Endothelial cell (in vitro differentiated cells): ENCODE measurements around the gene SPPL2B. TPM values are rescaled to one million over a fixed set of nuclear protein-coding genes. Genes with fewer than 3 reads are reported as not detected.

Experiments used
- DNase-seq: peaks from one replicate; pipeline ENCODE4 v3.0.0; 2021; ENCODE audit warnings: low spot score
- H3K27ac Mint-ChIP-seq: one replicate; pipeline ENCODE4 v1.8.0; 2021; ENCODE audit warnings: mixed read lengths, inconsistent platforms; ENCODE audit not compliant: unreplicated experiment
- H3K27me3 Mint-ChIP-seq: one replicate; pipeline ENCODE4 v1.8.0; 2021; ENCODE audit warnings: mild to moderate bottlenecking, moderate library complexity, mixed read lengths, inconsistent platforms; ENCODE audit not compliant: unreplicated experiment
- H3K36me3 Mint-ChIP-seq: one replicate; pipeline ENCODE4 v1.8.0; 2021; ENCODE audit warnings: mild to moderate bottlenecking, low read depth, mixed read lengths, inconsistent platforms; ENCODE audit not compliant: unreplicated experiment
- H3K4me1 Mint-ChIP-seq: one replicate; pipeline ENCODE4 v1.8.0; 2021; ENCODE audit warnings: mild to moderate bottlenecking, mixed read lengths, inconsistent platforms; ENCODE audit not compliant: unreplicated experiment
- H3K4me3 Mint-ChIP-seq: one replicate; pipeline ENCODE4 v1.8.0; 2021; ENCODE audit warnings: mild to moderate bottlenecking, mixed read lengths, inconsistent platforms; ENCODE audit not compliant: unreplicated experiment
- H3K9me3 Mint-ChIP-seq: one replicate; pipeline ENCODE4 v1.8.0; 2021; ENCODE audit warnings: mixed read lengths, inconsistent platforms; ENCODE audit not compliant: unreplicated experiment
- total RNA-seq: library from RNA; stranded (reverse); fragmentation: NEBNext Ultra II Directional; extraction: Animal tissue kit (Norgen Biotek cat#: 25700); gene quantifications from one replicate; pipeline ENCODE4 v1.2.1, GENCODE V29; 2021; ENCODE audit not compliant: unreplicated experiment
- TF ChIP-seq, protein P1 (sequence below): fragments of 200-600 bp; sonication (generic); IDR thresholded peaks from one replicate; pipeline ENCODE4 v1.5.0; 2021; ENCODE audit warnings: antibody characterized with exemption; ENCODE audit not compliant: unreplicated experiment

The SPPL2B gene
- total RNA-seq, 1 donor from 2014 or later: 75.2 TPM

- no peak overlapping the region for H3K4me3 Mint-ChIP-seq
- TF ChIP-seq, protein P1, sequence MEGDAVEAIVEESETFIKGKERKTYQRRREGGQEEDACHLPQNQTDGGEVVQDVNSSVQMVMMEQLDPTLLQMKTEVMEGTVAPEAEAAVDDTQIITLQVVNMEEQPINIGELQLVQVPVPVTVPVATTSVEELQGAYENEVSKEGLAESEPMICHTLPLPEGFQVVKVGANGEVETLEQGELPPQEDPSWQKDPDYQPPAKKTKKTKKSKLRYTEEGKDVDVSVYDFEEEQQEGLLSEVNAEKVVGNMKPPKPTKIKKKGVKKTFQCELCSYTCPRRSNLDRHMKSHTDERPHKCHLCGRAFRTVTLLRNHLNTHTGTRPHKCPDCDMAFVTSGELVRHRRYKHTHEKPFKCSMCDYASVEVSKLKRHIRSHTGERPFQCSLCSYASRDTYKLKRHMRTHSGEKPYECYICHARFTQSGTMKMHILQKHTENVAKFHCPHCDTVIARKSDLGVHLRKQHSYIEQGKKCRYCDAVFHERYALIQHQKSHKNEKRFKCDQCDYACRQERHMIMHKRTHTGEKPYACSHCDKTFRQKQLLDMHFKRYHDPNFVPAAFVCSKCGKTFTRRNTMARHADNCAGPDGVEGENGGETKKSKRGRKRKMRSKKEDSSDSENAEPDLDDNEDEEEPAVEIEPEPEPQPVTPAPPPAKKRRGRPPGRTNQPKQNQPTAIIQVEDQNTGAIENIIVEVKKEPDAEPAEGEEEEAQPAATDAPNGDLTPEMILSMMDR: no peak
- H3K4me1 Mint-ChIP-seq: peaks cover 7% of the 10 kb centered on the region
- no peak overlapping the region for H3K27ac Mint-ChIP-seq
- peaks cover 10% of the 10 kb centered on the region for H3K27me3 Mint-ChIP-seq
- peaks cover 8% of the 10 kb centered on the region for H3K36me3 Mint-ChIP-seq
- no peak for DNase-seq
- no peaks in the 10 kb centered on the region for H3K9me3 Mint-ChIP-seq
Observed at GRCh38 chr19:2321565-2322283, 6.8 kb upstream of the SPPL2B start.

- TF ChIP-seq, protein P1: no peak
- H3K4me3 Mint-ChIP-seq: no peak overlapping the region
Observed at GRCh38 chr19:2323707-2324106, 4.8 kb upstream of the SPPL2B start.

GRCh38 chr19:2324220-2324948, 4.1 kb upstream of the SPPL2B start:
- Mint-ChIP-seq H3K4me1 (peaks cover 9% of the 10 kb centered on the region), H3K36me3 (peaks cover 9% of the 10 kb centered on the region), H3K27ac (no peak overlapping the region), H3K9me3 (no peaks in the 10 kb centered on the region), H3K27me3 (peaks cover 18% of the 10 kb centered on the region), H3K4me3 (peak overlapping the region; percentile 63)
- DNase-seq: no peak
- TF ChIP-seq, protein P1: no peak

More at GRCh38 chr19:2323707-2324106, 4.8 kb upstream of the SPPL2B start:
- H3K27ac Mint-ChIP-seq: no peak overlapping the region
- no peak for DNase-seq
- peaks cover 18% of the 10 kb centered on the region for H3K27me3 Mint-ChIP-seq
- peaks cover 5% of the 10 kb centered on the region for H3K4me1 Mint-ChIP-seq
- no peaks in the 10 kb centered on the region for H3K9me3 Mint-ChIP-seq
- peaks cover 9% of the 10 kb centered on the region for H3K36me3 Mint-ChIP-seq

DNA sequence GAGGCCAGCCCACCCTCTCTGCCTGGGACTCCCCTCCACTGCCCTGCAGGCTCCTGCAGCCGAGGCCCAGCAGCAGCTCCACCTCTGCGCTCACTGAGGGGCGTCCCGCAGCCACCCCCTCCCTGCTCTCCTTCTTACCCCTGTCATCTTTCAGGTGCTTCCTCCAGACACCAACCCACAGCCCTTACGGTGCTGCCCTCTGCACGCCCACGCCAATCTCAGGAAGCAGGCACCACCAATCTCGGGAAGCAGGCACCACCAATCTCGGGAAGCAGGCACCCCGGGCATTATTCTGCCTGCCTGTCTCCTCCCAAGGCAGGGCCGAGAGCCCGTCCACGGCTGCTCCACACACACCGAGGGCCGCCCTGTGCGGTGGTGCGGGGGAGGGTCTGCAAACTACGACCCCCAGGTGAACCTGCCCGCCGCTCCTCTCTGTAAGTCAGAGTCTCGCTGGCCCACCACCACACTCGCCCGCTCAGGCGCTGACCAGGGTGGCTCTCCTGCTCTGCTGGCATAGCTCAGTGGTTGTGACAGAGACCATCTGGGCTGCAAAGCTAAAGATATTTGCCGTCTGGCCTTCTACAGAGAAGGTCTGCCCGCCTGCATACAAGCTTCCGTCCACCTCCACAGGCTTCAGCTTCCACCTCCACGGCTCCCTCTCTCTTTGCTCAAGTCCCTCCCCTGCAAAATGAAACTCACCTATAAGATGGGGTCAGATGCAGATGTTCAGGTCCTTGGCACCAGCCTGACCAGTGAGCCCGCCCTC, 3.0 kb upstream of the SPPL2B start:
- Mint-ChIP-seq H3K27ac (peak overlapping the region; percentile 42), H3K27me3 (peaks cover 20% of the 10 kb centered on the region)

More for the DNA sequence above, 3.0 kb upstream of the SPPL2B start:
- Mint-ChIP-seq H3K9me3 (no peaks in the 10 kb centered on the region), H3K4me1 (peaks cover 14% of the 10 kb centered on the region), H3K36me3 (peaks cover 9% of the 10 kb centered on the region), H3K4me3 (peak overlapping the region; percentile 84)
- TF ChIP-seq, protein P1: no peak
- DNase-seq: no peak
